HFF-Myc (cell line): Measurements from ENCODE around the gene ZNF451.

Source experiments
- DNase-seq: peaks from one replicate; pipeline ENCODE4 v3.0.0-alpha.2; 2011; ENCODE audit warnings: low read depth; ENCODE audit errors: extremely low read depth
- H3K4me3 ChIP-seq: replicated peaks from 2 replicates; pipeline ENCODE4 v1.5.1; 2011; ENCODE audit warnings: low read depth, mild to moderate bottlenecking, control low read depth, low read length
- TF ChIP-seq, protein P1 (sequence below): IDR thresholded peaks from 2 replicates; pipeline ENCODE4 v1.5.1; 2012; ENCODE audit warnings: mild to moderate bottlenecking, low read depth, low read length, control low read depth; ENCODE audit errors: missing control alignments

ZNF451 gene

DNA sequence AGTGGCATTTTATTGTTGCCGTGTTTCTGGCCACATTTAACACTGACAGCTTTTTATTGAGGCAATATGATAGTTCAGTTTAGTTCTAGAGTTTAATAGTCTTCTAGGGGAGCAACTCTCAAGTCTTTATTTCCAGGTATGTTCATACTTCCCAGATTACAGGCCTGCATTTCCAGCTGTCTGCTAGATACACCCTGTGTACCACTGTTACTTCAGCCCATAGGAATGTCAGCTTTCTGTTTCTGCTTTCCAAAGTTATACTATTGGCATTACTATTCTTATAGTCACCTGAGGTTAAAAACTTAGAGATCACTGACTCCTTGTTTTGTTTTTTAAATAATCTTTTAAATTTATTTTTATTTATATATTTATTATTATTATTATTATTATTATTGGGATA, 7.6 kb downstream of the ZNF451 start:
- no peak overlapping the region for H3K4me3 ChIP-seq
- TF ChIP-seq, protein P1, sequence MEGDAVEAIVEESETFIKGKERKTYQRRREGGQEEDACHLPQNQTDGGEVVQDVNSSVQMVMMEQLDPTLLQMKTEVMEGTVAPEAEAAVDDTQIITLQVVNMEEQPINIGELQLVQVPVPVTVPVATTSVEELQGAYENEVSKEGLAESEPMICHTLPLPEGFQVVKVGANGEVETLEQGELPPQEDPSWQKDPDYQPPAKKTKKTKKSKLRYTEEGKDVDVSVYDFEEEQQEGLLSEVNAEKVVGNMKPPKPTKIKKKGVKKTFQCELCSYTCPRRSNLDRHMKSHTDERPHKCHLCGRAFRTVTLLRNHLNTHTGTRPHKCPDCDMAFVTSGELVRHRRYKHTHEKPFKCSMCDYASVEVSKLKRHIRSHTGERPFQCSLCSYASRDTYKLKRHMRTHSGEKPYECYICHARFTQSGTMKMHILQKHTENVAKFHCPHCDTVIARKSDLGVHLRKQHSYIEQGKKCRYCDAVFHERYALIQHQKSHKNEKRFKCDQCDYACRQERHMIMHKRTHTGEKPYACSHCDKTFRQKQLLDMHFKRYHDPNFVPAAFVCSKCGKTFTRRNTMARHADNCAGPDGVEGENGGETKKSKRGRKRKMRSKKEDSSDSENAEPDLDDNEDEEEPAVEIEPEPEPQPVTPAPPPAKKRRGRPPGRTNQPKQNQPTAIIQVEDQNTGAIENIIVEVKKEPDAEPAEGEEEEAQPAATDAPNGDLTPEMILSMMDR: no peak
- DNase-seq: no peak

DNA sequence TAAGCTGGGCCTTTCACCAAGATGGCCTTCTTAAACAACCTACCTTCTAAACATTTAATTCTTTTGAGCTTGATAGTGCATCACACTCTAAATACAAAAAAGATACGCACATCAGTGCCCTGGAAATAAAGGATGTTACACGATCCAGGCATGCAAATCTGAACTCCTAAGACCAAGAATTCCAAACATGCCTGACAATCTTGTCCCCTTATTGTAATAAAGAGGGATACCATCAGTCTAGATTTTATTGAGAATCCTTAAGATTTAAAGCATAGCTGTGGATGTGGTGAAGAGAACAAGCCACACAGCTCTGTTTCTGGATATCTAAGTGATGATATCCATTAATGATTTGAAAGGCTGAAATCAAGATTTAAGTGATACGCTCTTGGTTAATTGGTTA, 13.0 kb downstream of the ZNF451 start:
- H3K4me3 ChIP-seq: no peak overlapping the region
- TF ChIP-seq, protein P1: no peak
- no peak for DNase-seq

DNA sequence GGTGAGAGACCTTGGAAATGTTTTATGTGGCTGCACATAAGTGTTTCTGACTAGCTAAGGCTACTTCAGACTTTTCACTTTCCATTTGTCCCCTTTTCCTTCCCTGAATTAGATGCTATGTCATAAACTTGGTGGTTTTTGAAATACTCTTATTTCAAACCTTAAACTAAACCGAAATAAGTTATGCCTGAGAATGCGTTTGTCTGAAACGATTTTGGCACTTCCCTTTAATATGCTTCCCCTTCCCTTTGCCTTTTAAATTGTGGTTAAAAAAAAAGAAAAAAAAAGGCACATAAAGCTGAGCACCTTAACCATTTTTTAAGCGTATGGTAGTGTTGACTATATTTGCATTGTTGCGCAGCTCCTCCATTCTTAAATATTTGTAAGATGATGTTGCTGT, 14.3 kb downstream of the ZNF451 start:
- TF ChIP-seq, protein P1: no peak
- H3K4me3 ChIP-seq: no peak overlapping the region
- no peak for DNase-seq

DNA sequence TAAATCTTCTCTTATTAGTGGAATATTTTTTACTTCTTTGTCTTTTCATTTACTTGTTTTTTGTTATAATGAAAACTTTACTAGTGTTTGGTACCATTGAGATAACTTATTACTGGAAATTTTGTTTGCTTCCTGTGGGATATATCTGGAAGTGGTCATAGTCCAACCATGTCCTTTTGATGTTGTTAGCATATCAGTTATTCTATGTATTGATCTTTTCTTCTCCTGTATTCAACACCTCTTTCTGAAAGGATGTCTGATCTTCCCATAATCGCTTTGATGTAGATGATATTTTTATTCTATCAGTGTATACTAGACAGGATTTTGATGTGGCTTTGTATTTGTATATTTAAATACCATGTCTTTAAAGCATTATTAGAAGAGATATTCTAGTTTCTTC, 17.0 kb downstream of the ZNF451 start:
- TF ChIP-seq, protein P1: no peak
- H3K4me3 ChIP-seq: no peak overlapping the region
- no peak for DNase-seq

DNA sequence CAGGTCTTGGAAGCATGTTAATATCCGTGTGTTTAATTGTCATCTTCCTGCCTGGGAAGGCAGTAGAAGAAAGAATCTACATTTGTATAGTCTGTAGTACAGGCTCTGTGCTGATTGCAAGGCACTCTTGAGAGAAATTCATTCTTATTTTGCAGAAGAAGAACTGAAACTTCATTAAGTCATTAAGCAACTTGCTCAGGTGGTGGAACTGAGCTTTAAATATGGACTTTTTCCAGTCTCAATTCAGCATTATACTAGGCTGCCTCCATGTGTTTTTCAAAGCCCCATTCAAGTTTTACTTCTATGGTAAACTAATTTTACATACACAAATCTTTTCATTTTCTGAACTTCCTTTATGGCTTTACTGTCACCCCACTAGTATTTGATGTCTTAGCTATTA, 18.7 kb downstream of the ZNF451 start:
- H3K4me3 ChIP-seq: no peak overlapping the region
- no peak for DNase-seq
- TF ChIP-seq, protein P1: no peak

DNA sequence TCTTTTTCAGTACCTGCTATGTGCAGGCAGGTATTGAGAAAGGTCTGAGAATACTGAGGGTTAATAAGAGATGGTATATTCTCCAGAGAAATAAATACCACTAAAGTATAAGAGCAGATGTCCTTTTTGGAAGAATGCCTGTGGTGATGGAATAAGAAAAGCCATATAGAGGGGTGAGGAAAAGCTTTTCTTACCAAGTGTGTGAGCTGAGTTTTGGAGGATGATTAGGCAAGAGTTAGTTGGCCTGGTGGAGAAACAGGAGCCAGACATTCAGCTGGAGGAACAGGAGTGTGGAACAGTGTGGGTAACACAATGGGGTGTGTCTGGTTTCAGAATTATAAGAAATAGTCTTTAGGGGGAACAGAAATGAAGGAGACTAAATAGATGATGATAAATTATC, 19.9 kb downstream of the ZNF451 start:
- TF ChIP-seq, protein P1: no peak
- peak; percentile 10 for DNase-seq
- no peak overlapping the region for H3K4me3 ChIP-seq

DNA sequence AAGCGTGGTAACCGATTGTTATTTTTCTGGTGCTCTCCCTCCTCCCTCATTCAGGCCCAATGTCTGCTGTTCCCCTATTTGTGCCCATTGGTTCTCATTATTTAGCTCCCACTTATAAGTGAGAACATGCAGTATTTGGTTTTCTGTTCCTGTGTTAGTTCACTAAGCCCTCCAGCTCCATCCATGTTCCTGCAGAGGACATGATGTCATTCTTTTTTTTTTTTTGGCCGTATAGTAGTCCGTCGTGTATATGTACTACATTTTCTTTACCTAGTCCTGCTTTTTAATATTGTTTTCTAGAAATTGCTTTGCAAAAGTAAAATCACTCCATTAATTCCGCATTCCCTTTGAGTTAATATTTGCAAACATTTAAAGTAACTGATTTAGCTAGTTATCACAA, 23.1 kb downstream of the ZNF451 start:
- DNase-seq: no peak
- TF ChIP-seq, protein P1: no peak
- H3K4me3 ChIP-seq: no peak overlapping the region
